Dendritic cell treated with granulocyte-macrophage colony-stimulating factor and Interleukin-4, amounts not matched to agents 40 ng/mL and 50 ng/mL, for 4 days (primary cell): Measurements from ENCODE around the gene AMT.

Source experiments
- H3K27ac Mint-ChIP-seq: one replicate; pipeline ENCODE4 v1.8.0; 2022; ENCODE audit warnings: mild to moderate bottlenecking, mixed read lengths
- H3K27me3 Mint-ChIP-seq: one replicate; pipeline ENCODE4 v1.8.0; 2022; ENCODE audit warnings: mild to moderate bottlenecking, mixed read lengths
- H3K36me3 Mint-ChIP-seq: one replicate; pipeline ENCODE4 v1.8.0; 2022; ENCODE audit warnings: low read depth, mixed read lengths
- H3K4me1 Mint-ChIP-seq: one replicate; pipeline ENCODE4 v1.8.0; 2022; ENCODE audit warnings: low read depth, mixed read lengths
- H3K4me3 Mint-ChIP-seq: one replicate; pipeline ENCODE4 v1.8.0; 2022; ENCODE audit warnings: mild to moderate bottlenecking, moderate library complexity, mixed read lengths
- H3K9me3 Mint-ChIP-seq: one replicate; pipeline ENCODE4 v1.8.0; 2022; ENCODE audit warnings: mixed read lengths
- intact Hi-C: fragments of 100-400 bp; cut with micrococcal nuclease; formaldehyde crosslinking; loops from one replicate; pipeline ENCODE4 v1.15.0; 2022

The AMT gene

DNA sequence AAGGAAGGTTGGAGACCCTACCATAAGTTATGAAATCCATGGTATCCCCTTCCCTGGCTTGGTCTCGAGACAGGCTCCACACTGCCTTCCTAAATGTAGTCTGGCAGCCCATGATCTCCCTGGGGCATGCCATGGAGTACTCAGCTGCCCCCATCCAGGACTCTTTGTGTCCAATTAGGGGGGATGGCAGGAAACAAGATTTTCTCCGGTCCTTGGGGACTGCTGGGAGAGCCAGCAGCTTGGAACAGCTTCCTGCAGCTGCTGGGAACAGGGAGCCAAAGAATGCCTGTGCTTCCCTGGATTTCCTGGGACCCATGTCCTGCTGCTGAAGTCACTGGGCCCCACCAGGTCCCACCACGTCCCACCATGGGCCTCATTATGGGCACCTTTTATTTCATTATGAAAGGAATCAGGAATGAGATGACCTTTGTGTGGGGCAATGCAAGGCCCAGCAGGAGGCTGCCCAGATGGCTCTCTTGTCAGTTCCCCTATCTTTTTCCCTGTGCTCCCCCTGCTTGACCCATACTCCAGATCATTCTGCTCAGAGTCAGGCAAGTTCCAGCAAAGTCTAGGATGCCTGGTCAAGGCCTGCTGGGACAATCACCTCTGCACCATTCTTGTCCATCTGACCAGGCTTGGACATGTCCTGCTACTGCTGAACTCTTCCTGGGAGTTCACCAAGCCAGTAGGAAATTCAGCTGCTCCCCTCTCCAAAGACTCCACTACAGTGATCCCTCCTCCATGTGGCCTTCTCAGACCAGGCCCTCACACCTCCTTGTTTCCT, 32.8 kb upstream of the AMT start:
- no peaks in the 10 kb centered on the region for H3K4me1 Mint-ChIP-seq
- no peaks in the 10 kb centered on the region for H3K36me3 Mint-ChIP-seq
- H3K4me3 Mint-ChIP-seq, result no peak overlapping the region
- intact Hi-C loops, result no loop called here
- no peaks in the 10 kb centered on the region for H3K9me3 Mint-ChIP-seq
- H3K27me3 Mint-ChIP-seq, result peaks cover 6% of the 10 kb centered on the region
- no peak overlapping the region for H3K27ac Mint-ChIP-seq

DNA sequence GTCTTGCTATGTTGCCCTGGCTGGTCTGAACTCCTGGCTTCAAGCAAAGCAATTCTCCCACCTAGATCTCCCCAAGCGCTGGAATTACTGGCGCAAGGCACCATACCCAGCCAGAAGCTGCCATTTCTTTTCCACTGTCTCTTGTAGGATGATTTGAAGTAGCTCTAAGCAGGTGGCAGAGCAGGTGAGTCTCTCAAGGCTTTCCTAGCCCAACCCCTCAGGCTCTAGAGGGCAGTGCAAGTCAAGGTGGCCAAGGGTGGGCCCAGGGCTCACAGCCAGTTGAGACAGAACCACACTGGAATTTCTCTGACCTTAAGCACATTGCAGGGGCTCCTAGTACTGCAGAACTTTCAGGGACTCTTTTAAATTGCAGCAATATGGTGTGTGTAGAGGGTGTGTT, 32.2 kb upstream of the AMT start:
- Mint-ChIP-seq H3K27me3 (peaks cover 6% of the 10 kb centered on the region), H3K36me3 (no peaks in the 10 kb centered on the region), H3K4me1 (no peaks in the 10 kb centered on the region), H3K27ac (no peak overlapping the region), H3K4me3 (no peak overlapping the region), H3K9me3 (no peaks in the 10 kb centered on the region)
- intact Hi-C loops, result no loop called here

DNA sequence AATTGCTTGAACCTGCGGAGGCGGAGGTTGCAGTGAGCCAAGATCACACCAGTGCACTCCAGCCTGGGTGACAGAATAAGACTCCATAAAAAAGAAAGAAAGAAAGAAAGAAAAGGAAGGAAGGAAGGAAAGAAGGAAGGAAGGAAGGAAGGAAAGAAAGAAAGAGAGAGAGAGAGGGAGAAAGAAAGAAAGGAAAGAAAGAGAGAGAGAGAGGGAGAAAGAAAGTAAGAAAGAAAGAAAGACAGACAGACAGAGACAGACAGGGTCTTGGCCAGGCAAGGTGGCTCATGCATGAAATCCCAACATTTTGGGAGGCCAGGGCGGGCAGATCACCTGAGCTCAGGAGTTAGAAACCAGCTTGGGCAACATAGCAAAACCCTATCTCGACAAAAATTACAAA, 31.3 kb upstream of the AMT start:
- H3K36me3 Mint-ChIP-seq, result no peaks in the 10 kb centered on the region
- H3K4me3 Mint-ChIP-seq, result no peak overlapping the region
- no peak overlapping the region for H3K27ac Mint-ChIP-seq
- peaks cover 4% of the 10 kb centered on the region for H3K4me1 Mint-ChIP-seq
- H3K27me3 Mint-ChIP-seq, result peaks cover 4% of the 10 kb centered on the region
- intact Hi-C loops, result no loop called here
- no peaks in the 10 kb centered on the region for H3K9me3 Mint-ChIP-seq

DNA sequence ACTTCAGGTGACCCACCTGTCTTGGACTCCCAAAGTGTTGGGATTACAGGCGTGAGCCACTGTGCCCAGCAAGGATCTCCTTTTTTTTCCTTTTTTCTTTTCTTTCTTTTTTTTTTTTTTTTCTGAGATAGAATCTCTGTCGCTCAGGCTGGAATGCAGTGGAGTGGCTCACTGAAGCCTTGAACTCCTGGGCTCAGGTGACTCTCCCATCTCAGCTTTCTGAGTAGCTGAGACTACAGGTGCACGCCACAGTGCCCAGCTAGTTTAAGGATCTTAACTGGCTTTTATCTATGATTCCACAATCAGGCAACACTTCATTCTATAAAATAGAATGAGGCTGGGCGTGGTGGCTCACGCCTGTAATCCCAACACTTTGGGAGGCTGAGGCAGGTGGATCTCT, 23.1 kb upstream of the AMT start:
- intact Hi-C loops, result loop anchor here (2.0 to 5.0 kb wide), 3 partner anchors 17 to 103 kb away; partner anchors contain the start of genes NICN1, RHOA, TCTA and USP4
- H3K36me3 Mint-ChIP-seq, result no peaks in the 10 kb centered on the region
- H3K4me1 Mint-ChIP-seq, result peaks cover 25% of the 10 kb centered on the region
- H3K4me3 Mint-ChIP-seq, result no peak overlapping the region
- no peaks in the 10 kb centered on the region for H3K9me3 Mint-ChIP-seq
- peak overlapping the region; percentile 86 for H3K27ac Mint-ChIP-seq
- H3K27me3 Mint-ChIP-seq, result no peaks in the 10 kb centered on the region

DNA sequence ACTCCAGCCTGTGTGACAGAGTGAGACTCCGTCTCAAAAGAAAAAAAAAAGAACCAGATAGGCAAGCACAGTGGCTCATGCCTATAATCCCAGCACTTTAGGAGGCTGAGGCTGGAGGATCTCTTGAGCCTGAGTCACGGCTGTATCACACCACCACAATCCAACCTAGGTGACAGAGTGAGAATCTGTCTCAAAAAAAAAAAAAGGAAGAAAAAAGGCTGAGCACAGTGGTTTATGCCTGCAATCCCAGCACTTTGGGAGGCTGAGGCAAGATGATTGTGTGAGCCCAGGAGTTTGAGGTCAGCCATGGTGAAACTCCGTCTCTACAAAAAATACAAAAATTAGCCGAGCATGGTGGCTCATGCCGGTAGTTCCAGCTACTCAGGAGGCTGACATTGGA, 12.5 kb upstream of the AMT start:
- Mint-ChIP-seq H3K36me3 (no peaks in the 10 kb centered on the region), H3K27ac (peak overlapping the region; percentile 17), H3K9me3 (no peaks in the 10 kb centered on the region), H3K27me3 (no peaks in the 10 kb centered on the region), H3K4me3 (peak overlapping the region; percentile 23), H3K4me1 (no peaks in the 10 kb centered on the region)
- intact Hi-C loops, result no loop called here

DNA sequence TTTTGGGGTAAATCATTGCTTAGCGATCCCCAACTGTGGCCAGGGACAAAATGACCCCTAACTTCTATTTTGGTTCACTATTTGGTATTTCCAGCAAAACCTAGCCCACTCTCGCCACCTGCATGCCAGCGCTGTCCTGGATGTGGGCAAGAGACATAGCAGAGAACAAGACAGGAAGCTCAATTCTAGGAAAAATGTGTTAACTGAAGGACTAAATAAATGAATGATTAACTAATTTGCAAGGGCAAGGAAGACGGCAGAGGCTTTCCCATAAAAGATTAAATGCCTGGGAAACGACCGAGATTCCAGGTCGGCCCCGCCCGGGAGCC, 6.4 kb upstream of the AMT start:
- Mint-ChIP-seq H3K27ac (peak overlapping the region; percentile 99), H3K27me3 (no peaks in the 10 kb centered on the region), H3K36me3 (peaks cover 33% of the 10 kb centered on the region), H3K4me3 (peak overlapping the region; percentile 91), H3K4me1 (peaks cover 11% of the 10 kb centered on the region), H3K9me3 (no peaks in the 10 kb centered on the region)
- intact Hi-C loops, result loop anchor here (1.0 to 2.0 kb wide), 2 partner anchors 16 kb away; partner anchors contain the start of gene TCTA

DNA sequence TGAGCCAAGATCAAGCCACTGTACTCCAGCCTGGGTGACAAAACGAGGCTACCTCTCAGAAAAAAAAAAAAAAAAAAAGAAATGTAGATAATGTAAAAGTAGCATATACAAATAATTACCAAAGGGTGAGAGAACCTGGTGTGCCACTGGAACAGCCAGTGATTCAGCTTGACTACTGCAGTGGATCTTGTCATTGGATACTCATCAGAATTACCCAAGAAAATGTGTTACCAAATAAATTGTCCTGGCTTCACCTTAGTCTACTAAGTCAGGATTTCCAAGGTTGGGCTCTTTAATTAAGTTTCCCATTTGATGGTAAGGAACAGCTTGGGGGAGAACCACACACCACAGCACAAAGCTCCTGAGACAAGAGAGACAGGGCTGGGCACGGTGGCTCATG, 5.3 kb upstream of the AMT start:
- Mint-ChIP-seq H3K27ac (peak overlapping the region; percentile 99), H3K27me3 (no peaks in the 10 kb centered on the region), H3K36me3 (peaks cover 43% of the 10 kb centered on the region), H3K4me3 (no peak overlapping the region), H3K9me3 (no peaks in the 10 kb centered on the region), H3K4me1 (peaks cover 16% of the 10 kb centered on the region)
- intact Hi-C loops, result no loop called here

DNA sequence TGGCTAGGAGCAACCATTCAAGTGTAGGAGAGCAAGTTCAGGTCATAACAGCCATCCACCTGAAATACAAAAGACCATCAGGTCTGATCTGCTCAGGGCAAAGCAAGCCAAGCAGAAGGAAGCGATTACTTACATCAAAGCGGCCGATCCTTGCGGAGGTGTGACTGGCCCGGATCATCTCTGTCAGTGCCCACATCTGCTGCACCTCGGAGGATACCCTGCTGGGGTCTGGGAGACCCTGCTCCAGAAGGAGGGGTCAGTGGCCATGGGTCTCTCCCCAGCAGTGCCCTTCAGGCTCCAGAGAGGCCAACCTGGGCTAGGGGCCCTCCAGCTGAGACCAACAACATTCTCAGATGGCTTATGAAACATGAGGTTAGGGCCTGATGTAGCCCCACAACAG, 2.5 kb upstream of the AMT start:
- no peaks in the 10 kb centered on the region for H3K27me3 Mint-ChIP-seq
- H3K27ac Mint-ChIP-seq, result no peak overlapping the region
- no peak overlapping the region for H3K4me3 Mint-ChIP-seq
- H3K36me3 Mint-ChIP-seq, result peaks cover 63% of the 10 kb centered on the region
- H3K9me3 Mint-ChIP-seq, result no peaks in the 10 kb centered on the region
- H3K4me1 Mint-ChIP-seq, result peaks cover 40% of the 10 kb centered on the region
- intact Hi-C loops, result no loop called here

DNA sequence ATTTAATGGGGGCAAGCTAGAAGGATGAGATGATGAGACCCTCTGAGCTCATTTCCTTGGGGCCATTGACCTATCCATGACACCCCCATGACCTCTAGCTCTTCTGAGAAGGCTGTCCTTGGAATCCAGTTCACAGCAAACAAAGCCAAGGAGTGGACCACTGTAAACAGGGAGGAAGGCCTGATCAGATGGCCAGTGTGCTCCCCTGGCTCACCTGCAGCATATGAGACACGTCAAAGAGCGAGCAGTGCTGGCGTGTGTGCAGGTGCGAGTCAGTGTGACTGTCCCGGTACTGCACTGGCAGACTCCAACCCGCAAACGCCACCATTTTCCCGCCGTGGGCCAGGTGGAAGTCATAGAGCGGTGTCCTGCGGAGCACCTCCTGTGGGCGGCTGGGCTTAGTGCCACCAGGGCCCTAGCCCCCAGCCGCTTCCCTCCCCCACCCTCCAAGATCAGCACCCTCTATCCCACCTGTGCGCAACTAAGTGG, 339 bp downstream of the AMT start:
- no peaks in the 10 kb centered on the region for H3K9me3 Mint-ChIP-seq
- H3K36me3 Mint-ChIP-seq, result peaks cover 86% of the 10 kb centered on the region
- H3K4me1 Mint-ChIP-seq, result peaks cover 40% of the 10 kb centered on the region
- H3K27me3 Mint-ChIP-seq, result no peaks in the 10 kb centered on the region
- H3K4me3 Mint-ChIP-seq, result peak overlapping the region; percentile 65
- intact Hi-C loops, result no loop called here
- peak overlapping the region; percentile 42 for H3K27ac Mint-ChIP-seq

DNA sequence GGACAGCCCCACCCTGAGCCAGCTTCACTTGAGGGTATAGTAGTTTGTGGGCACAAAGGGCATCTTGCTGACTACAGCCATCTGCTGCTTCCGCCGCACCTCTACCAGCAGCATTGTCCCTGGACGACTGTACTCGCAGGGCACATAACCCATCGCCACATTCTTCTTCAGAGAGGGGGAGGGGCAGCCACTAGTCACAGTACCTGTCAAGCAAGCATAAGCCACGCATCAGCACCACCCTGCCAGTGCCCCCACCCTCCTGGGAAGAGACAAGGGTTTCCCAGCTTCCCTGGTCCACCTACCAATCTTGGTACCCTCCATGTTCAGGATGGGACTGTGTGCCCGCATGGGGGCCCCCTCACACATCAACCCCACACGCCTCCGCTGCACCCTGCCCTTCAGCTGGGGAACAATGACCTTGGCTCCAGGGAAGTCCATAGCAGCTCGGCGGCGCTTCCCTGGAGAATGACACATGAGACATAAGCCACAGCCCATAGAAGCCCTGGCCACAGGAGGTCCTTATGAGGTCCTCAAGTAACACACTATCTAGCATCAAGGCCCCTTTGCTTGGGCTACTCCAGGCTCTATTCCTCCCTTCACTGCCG, 4.7 kb downstream of the AMT start:
- H3K36me3 Mint-ChIP-seq, result peaks cover 86% of the 10 kb centered on the region
- no peaks in the 10 kb centered on the region for H3K9me3 Mint-ChIP-seq
- H3K27me3 Mint-ChIP-seq, result no peaks in the 10 kb centered on the region
- intact Hi-C loops, result no loop called here
- H3K4me3 Mint-ChIP-seq, result no peak overlapping the region
- H3K27ac Mint-ChIP-seq, result peak overlapping the region; percentile 82
- H3K4me1 Mint-ChIP-seq, result peaks cover 76% of the 10 kb centered on the region

DNA sequence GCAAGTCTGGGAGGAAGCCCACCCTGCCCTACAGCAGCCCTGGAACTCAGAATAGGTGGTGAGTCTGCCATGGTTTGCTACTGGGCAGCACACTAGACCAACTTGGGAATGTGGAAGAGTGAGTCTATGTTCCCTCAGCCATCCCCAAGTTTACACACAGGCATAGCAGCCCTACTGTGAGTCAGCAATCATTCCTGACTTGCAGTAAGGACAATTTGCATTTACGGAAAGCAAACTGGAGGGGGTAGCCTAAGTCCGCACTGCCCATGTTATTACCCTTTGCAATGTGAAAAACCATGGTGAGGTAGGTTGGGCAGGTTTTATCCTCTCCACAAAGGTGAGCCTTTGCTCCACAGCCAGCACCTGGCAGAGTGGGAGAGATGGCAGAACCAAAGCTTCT, 5.4 kb downstream of the AMT start:
- H3K27me3 Mint-ChIP-seq, result no peaks in the 10 kb centered on the region
- intact Hi-C loops, result no loop called here
- peaks cover 88% of the 10 kb centered on the region for H3K36me3 Mint-ChIP-seq
- peak overlapping the region; percentile 82 for H3K27ac Mint-ChIP-seq
- no peaks in the 10 kb centered on the region for H3K9me3 Mint-ChIP-seq
- H3K4me1 Mint-ChIP-seq, result peaks cover 75% of the 10 kb centered on the region
- no peak overlapping the region for H3K4me3 Mint-ChIP-seq

DNA sequence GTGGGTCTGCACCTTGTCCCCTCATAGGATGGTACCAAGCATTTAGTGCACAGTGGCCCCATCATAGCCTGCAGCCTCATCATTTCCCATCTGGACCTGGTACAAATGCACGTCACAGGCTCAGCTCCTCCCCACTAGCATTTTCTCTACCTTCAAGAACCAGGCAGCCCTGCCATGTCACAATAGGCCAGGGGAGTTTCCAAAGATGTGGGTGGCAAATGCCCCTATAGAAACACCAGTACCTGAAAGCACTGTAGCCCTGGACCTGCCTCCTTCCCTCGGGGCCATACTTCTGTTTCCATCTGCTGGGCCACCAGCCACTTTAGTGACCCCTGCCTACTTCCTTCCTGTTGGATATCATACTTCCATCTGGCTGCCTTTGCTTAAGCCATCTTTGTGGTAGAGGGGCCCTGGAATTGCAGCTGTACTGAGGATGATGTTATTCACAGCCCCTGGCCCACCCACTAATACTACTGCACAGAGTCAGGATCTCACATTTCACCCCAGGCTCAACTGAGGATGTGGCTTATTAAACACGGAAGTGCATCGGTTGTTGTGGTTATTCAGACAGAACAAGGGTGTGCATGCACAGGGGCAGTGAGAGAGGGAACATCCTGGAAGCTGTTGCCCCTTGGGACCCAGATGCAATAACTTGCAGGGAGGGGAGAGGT, 6.2 kb downstream of the AMT start:
- peaks cover 89% of the 10 kb centered on the region for H3K36me3 Mint-ChIP-seq
- no peaks in the 10 kb centered on the region for H3K27me3 Mint-ChIP-seq
- peak overlapping the region; percentile 82 for H3K27ac Mint-ChIP-seq
- H3K4me3 Mint-ChIP-seq, result peak overlapping the region; percentile 41
- intact Hi-C loops, result no loop called here
- peaks cover 67% of the 10 kb centered on the region for H3K4me1 Mint-ChIP-seq
- no peaks in the 10 kb centered on the region for H3K9me3 Mint-ChIP-seq

DNA sequence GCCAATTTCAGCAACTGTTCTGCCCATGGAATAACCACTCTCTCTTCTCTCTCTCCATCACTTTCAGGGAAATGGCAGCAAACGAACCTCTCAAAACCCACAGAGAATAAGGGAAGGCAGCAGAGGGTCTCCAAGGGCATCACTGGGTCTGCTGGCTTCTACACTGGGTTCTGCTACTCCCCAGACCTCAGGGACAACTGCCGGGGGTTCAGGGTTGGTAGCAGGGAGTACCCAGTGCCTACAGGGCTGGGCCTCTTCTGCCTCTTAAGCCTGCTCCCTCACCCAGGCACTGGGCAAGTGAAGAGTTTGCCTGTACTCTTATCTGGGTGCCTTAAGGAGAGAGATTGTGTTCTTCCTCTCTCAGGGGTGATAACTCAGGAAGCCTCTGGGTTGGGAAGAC, 7.5 kb downstream of the AMT start:
- Mint-ChIP-seq H3K4me3 (no peak overlapping the region), H3K36me3 (peaks cover 84% of the 10 kb centered on the region), H3K27me3 (no peaks in the 10 kb centered on the region), H3K9me3 (no peaks in the 10 kb centered on the region), H3K27ac (peak overlapping the region; percentile 48), H3K4me1 (peaks cover 66% of the 10 kb centered on the region)
- intact Hi-C loops, result loop anchor here (5.0 kb wide), 2 partner anchors 33 to 72 kb away; partner anchors contain the start of gene USP4

DNA sequence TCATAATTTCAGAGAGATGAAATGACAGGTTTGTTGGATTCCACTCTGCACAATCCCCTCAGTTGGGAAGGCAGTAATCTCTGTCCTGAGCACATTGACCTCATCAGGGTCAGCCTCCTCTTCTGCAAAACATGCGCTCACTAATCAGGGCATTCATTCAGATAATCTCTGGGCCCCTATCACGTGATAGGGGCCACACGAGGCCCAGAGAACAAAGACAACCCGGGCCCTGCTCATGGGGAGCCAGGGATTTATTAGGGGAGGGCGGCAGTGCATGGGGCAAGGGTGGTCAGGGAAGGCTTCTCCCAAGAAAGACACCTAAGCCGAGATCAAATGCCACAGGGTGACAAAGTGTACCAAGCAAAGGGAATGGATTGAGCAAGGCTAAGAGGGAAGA, 8.9 kb downstream of the AMT start:
- H3K4me3 Mint-ChIP-seq, result peak overlapping the region; percentile 96
- peak overlapping the region; percentile 95 for H3K27ac Mint-ChIP-seq
- peaks cover 72% of the 10 kb centered on the region for H3K4me1 Mint-ChIP-seq
- no peaks in the 10 kb centered on the region for H3K9me3 Mint-ChIP-seq
- no peaks in the 10 kb centered on the region for H3K27me3 Mint-ChIP-seq
- intact Hi-C loops, result loop anchor here (5.0 kb wide), 2 partner anchors 34 to 71 kb away; partner anchors contain the start of gene USP4
- peaks cover 78% of the 10 kb centered on the region for H3K36me3 Mint-ChIP-seq
